AG04449 (cell line): ENCODE data around the gene PRLH.
A peak's percentile ranks its signal among the peaks of the same experiment; 100 is the strongest.
"Not testable (repeated sequence)": the region's sequence is repeated elsewhere in the genome, so short reads cannot be mapped to it uniquely, and the experiment has no call there.

Experiments used
- CTCF ChIA-PET: fragments of 350-600 bp; formaldehyde crosslinking; extraction: SDS; loops from one replicate; lab custom pipeline; 2021; ENCODE audit warnings: antibody characterized with exemption; lab: Yijun Ruan, JAX
- POLR2A ChIA-PET: fragments of 400-600, 350-600 bp; formaldehyde crosslinking; extraction: SDS; loops from one replicate; lab custom pipeline; 2020; ENCODE audit warnings: antibody characterized with exemption, inconsistent platforms; lab: Yijun Ruan, JAX
- DNase-seq: peaks from one replicate; pipeline ENCODE4 v3.0.0-alpha.2; 2010; ENCODE audit warnings: low read depth, low spot score
- H3K4me3 ChIP-seq: 2 replicates; pipeline ENCODE4 v1.5.1; 2011; ENCODE audit warnings: low read depth, mild to moderate bottlenecking, control low read depth, low read length
- CTCF ChIP-seq: IDR thresholded peaks from one replicate; pipeline ENCODE4 v1.5.1; 2011; ENCODE audit warnings: mild to moderate bottlenecking, moderate library complexity, low read length, control low read depth, inconsistent platforms; ENCODE audit not compliant: insufficient read depth; ENCODE audit errors: missing control alignments

Gene PRLH

GRCh38 chr2:237602409-237602808, 36.0 kb downstream of the PRLH start:
- no peak for TF ChIP-seq CTCF
- CTCF ChIA-PET = interaction anchor here (0.6 to 1.7 kb wide), 4 partner anchors 143 to 173 kb away, joined by 3 to 10 read pairs (median 4); no protein-coding TSS in a partner anchor

GRCh38 chr2:237603049-237603717, 36.8 kb downstream of the PRLH start:
- POLR2A ChIA-PET = no interaction called here
- DNase-seq = no peak
- H3K4me3 ChIP-seq = no peak overlapping the region
- no peak for TF ChIP-seq CTCF
- CTCF ChIA-PET = interaction anchor here (0.5 to 1.7 kb wide), 6 partner anchors 22 to 172 kb away, joined by 3 to 10 read pairs (median 3); no protein-coding TSS in a partner anchor

More at GRCh38 chr2:237602409-237602808, 36.0 kb downstream of the PRLH start:
- H3K4me3 ChIP-seq = no peak overlapping the region
- no peak for DNase-seq
- POLR2A ChIA-PET = no interaction called here

GRCh38 chr2:237603718-237604362, 37.5 kb downstream of the PRLH start:
- TF ChIP-seq CTCF = no peak
- H3K4me3 ChIP-seq = no peak overlapping the region
- ChIA-PET CTCF (interaction anchor here (0.6 to 2.3 kb wide), 6 partner anchors 11 to 171 kb away, joined by 3 to 24 read pairs (median 4); no protein-coding TSS in a partner anchor), POLR2A (interaction anchor here (0.6 kb wide), 1 partner anchor 143 kb away, joined by 4 read pairs; no protein-coding TSS in a partner anchor)
- DNase-seq = no peak

GRCh38 chr2:237604391-237604790, 38.0 kb downstream of the PRLH start:
- TF ChIP-seq CTCF = no peak
- ChIA-PET CTCF (interaction anchor here (0.6 to 2.3 kb wide), 5 partner anchors 10 to 171 kb away, joined by 3 to 24 read pairs (median 4); no protein-coding TSS in a partner anchor), POLR2A (interaction anchor here (0.6 kb wide), 1 partner anchor 143 kb away, joined by 4 read pairs; no protein-coding TSS in a partner anchor)
- H3K4me3 ChIP-seq = no peak overlapping the region
- no peak for DNase-seq

- TF ChIP-seq CTCF = peak; percentile 19
- CTCF ChIA-PET = interaction anchor here (1.3 to 2.3 kb wide), 4 partner anchors 10 to 170 kb away, joined by 3 to 24 read pairs (median 6); no protein-coding TSS in a partner anchor
- H3K4me3 ChIP-seq = no peak overlapping the region
- POLR2A ChIA-PET = no interaction called here
- DNase-seq = no peak
Observed at GRCh38 chr2:237604960-237605359, 38.6 kb downstream of the PRLH start.

GRCh38 chr2:237606522-237606921, 40.1 kb downstream of the PRLH start:
- CTCF ChIA-PET = interaction anchor here (0.7 kb wide), 1 partner anchor 109 kb away, joined by 3 read pairs; no protein-coding TSS in a partner anchor
- POLR2A ChIA-PET, H3K4me3 ChIP-seq, DNase-seq: not testable (repeated sequence)
